Liver (tissue), 9 donors: ENCODE measurements around the gene SERINC3. TPM values are rescaled to one million over a fixed set of nuclear protein-coding genes. Genes with fewer than 3 reads are reported as not detected.

Experiments used
- DNase-seq: peaks from one replicate; pipeline ENCODE4 v3.0.0-alpha.2; 2017; ENCODE audit warnings: low spot score
- H3K27ac ChIP-seq, 2 donors: one replicate each; pipeline ENCODE4 v1.7.0; 2013; ENCODE audit warnings: inconsistent platforms in 2 of 2, low read length in 2 of 2, control low read depth in 1 of 2, low read depth in 1 of 2, mild to moderate bottlenecking in 1 of 2
- H3K27me3 ChIP-seq, 4 donors: one replicate each; pipeline versions ENCODE4 v1.6.1 to v1.7.0; 2013; ENCODE audit warnings: low read length in 3 of 4, inconsistent platforms in 1 of 4, mild to moderate bottlenecking in 1 of 4, moderate library complexity in 1 of 4; ENCODE audit not compliant: control insufficient read depth in 4 of 4, insufficient read depth in 4 of 4
- H3K36me3 ChIP-seq, 4 donors: one replicate each; pipeline versions ENCODE4 v1.6.1 to v1.7.0; 2013; ENCODE audit warnings: low read length in 3 of 4, mild to moderate bottlenecking in 3 of 4, low read depth in 1 of 4, moderate library complexity in 1 of 4; ENCODE audit not compliant: control insufficient read depth in 4 of 4, insufficient read depth in 3 of 4
- H3K4me1 ChIP-seq, 4 donors: one replicate each; pipeline versions ENCODE4 v1.6.1 to v1.7.0; 2013; ENCODE audit warnings: low read length in 3 of 4, mild to moderate bottlenecking in 3 of 4, moderate library complexity in 1 of 4; ENCODE audit not compliant: control insufficient read depth in 4 of 4, insufficient read depth in 4 of 4
- H3K4me3 ChIP-seq, 3 donors: one replicate each; pipeline versions ENCODE4 v1.6.1 to v1.7.0; 2013; ENCODE audit warnings: low read length in 3 of 3, control low read depth in 1 of 3, low read depth in 1 of 3, mild to moderate bottlenecking in 1 of 3
- H3K9ac ChIP-seq, 2 donors: one replicate each; pipeline ENCODE4 v1.7.0; 2013; ENCODE audit warnings: low read length in 2 of 2, mild to moderate bottlenecking in 2 of 2, moderate library complexity in 2 of 2, control low read depth in 1 of 2, low read depth in 1 of 2
- H3K9me3 ChIP-seq, 4 donors: one replicate each; pipeline versions ENCODE4 v1.6.1 to v1.7.0; 2013; ENCODE audit warnings: low read length in 3 of 4; ENCODE audit not compliant: control insufficient read depth in 4 of 4
- EGR1 ChIP-seq, 2 donors: IDR thresholded peaks; 2 replicates each; pipeline ENCODE4 v1.6.1; 2016 to 2018; ENCODE audit warnings: antibody characterized with exemption in 2 of 2, low read depth in 2 of 2
- FOXA1 ChIP-seq: IDR thresholded peaks from 2 replicates; pipeline ENCODE4 v1.6.1; 2016; ENCODE audit warnings: antibody characterized with exemption
- FOXA2 ChIP-seq: IDR thresholded peaks from 2 replicates; pipeline ENCODE4 v1.6.1; 2016; ENCODE audit warnings: antibody characterized with exemption
- GABPA ChIP-seq, 2 donors: IDR thresholded peaks in 1 of 2; conservative IDR thresholded peaks in 1 of 2; 2 replicates each; pipeline ENCODE4 v1.6.1; 2016; ENCODE audit warnings: antibody characterized with exemption in 2 of 2, mild to moderate bottlenecking in 1 of 2, moderate library complexity in 1 of 2
- HNF4A ChIP-seq, 2 donors: conservative IDR thresholded peaks; 2 replicates each; pipeline ENCODE4 v1.6.1; 2016; ENCODE audit warnings: antibody characterized with exemption in 2 of 2, mild to moderate bottlenecking in 2 of 2
- HNF4G ChIP-seq: IDR thresholded peaks from 2 replicates; pipeline ENCODE4 v1.6.1; 2016; ENCODE audit warnings: antibody characterized with exemption
- JUND ChIP-seq, 2 donors: IDR thresholded peaks; 2 replicates each; pipeline ENCODE4 v1.6.1; 2016; ENCODE audit warnings: antibody characterized with exemption in 2 of 2
- NR2F2 ChIP-seq: IDR thresholded peaks from 2 replicates; pipeline ENCODE4 v1.6.1; 2016; ENCODE audit warnings: antibody characterized with exemption
- RXRA ChIP-seq, 2 donors: IDR thresholded peaks; 2 replicates each; pipeline ENCODE4 v1.6.1; 2017 to 2018; ENCODE audit warnings: antibody characterized with exemption in 2 of 2, mild to moderate bottlenecking in 1 of 2
- SP1 ChIP-seq: IDR thresholded peaks from 2 replicates; pipeline ENCODE4 v1.6.1; 2018; ENCODE audit warnings: antibody characterized with exemption, mild to moderate bottlenecking
- TAF1 ChIP-seq: conservative IDR thresholded peaks from 2 replicates; pipeline ENCODE4 v1.6.1; 2016; ENCODE audit warnings: antibody characterized with exemption, mild to moderate bottlenecking
- YY1 ChIP-seq: IDR thresholded peaks from 2 replicates; pipeline ENCODE4 v1.6.1; 2016; ENCODE audit warnings: antibody characterized with exemption, mild to moderate bottlenecking
- WGBS: extraction: QIAGEN DNeasy Blood & Tissue Kit; methylation state at CpG from one replicate; pipeline ENCODE4 v1.1.7; 2013; 5-methylcytosine and 5-hydroxymethylcytosine counted together
- polyA plus RNA-seq, 2 donors: library from polyadenylated mRNA; stranded (reverse) in 1 of 2; unstranded in 1 of 2; fragments of 200-250 nt in 1 of 2; fragments of >200 nt in 1 of 2; fragmentation: Nextera tagmentation in 1 of 2; extraction: Ambion mirVana in 1 of 2; gene quantifications; one replicate each; pipeline versions ENCODE4 v1.2.1 to v1.2.3, GENCODE V29; 2013 to 2015
- total RNA-seq, 2 donors: library from RNA; depleted of rRNA; stranded (reverse); fragments of >200 nt; gene quantifications; one replicate each; pipeline ENCODE4 v1.2.3, GENCODE V29; 2014
- TF ChIP-seq, protein P1 (sequence below): fragments of 150-350 bp; IDR thresholded peaks from 2 replicates; pipeline ENCODE4 v1.5.1; 2017; ENCODE audit warnings: improper control_type of control experiment, low read depth, low read length; ENCODE audit not compliant: missing input control
- TF ChIP-seq, protein P2 (sequence below): IDR thresholded peaks from 2 replicates; pipeline ENCODE4 v1.6.1; 2016; ENCODE audit warnings: antibody characterized with exemption, mild to moderate bottlenecking
- TF ChIP-seq, protein P3 (sequence below): IDR thresholded peaks from 2 replicates; pipeline ENCODE4 v1.6.1; 2016; ENCODE audit warnings: antibody characterized with exemption
- TF ChIP-seq, protein P4 (sequence below): IDR thresholded peaks from 2 replicates; pipeline ENCODE4 v1.6.1; 2016; ENCODE audit warnings: antibody characterized with exemption
- TF ChIP-seq, protein P5 (sequence below): IDR thresholded peaks from 2 replicates; pipeline ENCODE4 v1.6.1; 2016; ENCODE audit warnings: antibody characterized with exemption
- donor health status: healthy.
- donor health status: healthy.
- donor health status: healthy.
- donor health status: healthy.
- donor health status: healthy.

Gene SERINC3
- total and polyA plus RNA-seq, 4 donors = 51.1 to 70.0 (median 58.5) TPM

DNA sequence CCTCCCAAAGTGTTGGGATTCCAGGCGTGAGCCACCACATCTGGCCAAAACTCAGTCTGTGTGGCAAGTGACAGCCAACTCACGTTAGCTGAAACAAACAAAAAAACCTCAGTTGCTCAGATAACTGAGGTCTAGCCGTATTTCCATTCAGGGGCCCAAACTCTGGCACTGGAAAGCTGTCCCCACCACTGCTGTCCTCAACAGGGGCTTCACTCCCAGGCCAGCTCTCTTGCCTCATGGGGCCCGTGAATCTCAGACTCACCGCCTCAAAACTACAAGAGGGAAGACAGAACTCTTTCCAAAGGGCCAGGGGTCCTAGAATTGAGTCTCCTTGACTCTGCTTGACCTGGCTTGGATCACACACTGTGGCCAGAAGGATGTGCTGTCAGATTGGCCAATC lies 38.8 kb downstream of the SERINC3 start:
- WGBS = 72% methylated on average over 5 of the region's 5 CpGs
- DNase-seq = no peak
- Histone ChIP-seq H3K4me1 (peaks cover 0 to 43% (median 39%) of the 10 kb centered on the region in 4 donors), H3K36me3 (peaks cover 4 to 28% (median 19%) of the 10 kb centered on the region in 4 donors), H3K9ac (no peak overlapping the region), H3K4me3 (no peak overlapping the region), H3K27me3 (no peaks in the 10 kb centered on the region), H3K9me3 (no peaks in the 10 kb centered on the region), H3K27ac (no peak overlapping the region)
- TF ChIP-seq, protein P1, sequence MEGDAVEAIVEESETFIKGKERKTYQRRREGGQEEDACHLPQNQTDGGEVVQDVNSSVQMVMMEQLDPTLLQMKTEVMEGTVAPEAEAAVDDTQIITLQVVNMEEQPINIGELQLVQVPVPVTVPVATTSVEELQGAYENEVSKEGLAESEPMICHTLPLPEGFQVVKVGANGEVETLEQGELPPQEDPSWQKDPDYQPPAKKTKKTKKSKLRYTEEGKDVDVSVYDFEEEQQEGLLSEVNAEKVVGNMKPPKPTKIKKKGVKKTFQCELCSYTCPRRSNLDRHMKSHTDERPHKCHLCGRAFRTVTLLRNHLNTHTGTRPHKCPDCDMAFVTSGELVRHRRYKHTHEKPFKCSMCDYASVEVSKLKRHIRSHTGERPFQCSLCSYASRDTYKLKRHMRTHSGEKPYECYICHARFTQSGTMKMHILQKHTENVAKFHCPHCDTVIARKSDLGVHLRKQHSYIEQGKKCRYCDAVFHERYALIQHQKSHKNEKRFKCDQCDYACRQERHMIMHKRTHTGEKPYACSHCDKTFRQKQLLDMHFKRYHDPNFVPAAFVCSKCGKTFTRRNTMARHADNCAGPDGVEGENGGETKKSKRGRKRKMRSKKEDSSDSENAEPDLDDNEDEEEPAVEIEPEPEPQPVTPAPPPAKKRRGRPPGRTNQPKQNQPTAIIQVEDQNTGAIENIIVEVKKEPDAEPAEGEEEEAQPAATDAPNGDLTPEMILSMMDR = no peak
- no peak for TF ChIP-seq EGR1 (IDR thresholded peaks at IDR 0.05; ENCODE audit: low read depth in 2 of 2)
- TF ChIP-seq RXRA (IDR thresholded peaks at IDR 0.05) = no peak
- TF ChIP-seq NR2F2 = no peak
- no peak for TF ChIP-seq JUND (IDR thresholded peaks at IDR 0.05)
- TF ChIP-seq, protein P2, sequence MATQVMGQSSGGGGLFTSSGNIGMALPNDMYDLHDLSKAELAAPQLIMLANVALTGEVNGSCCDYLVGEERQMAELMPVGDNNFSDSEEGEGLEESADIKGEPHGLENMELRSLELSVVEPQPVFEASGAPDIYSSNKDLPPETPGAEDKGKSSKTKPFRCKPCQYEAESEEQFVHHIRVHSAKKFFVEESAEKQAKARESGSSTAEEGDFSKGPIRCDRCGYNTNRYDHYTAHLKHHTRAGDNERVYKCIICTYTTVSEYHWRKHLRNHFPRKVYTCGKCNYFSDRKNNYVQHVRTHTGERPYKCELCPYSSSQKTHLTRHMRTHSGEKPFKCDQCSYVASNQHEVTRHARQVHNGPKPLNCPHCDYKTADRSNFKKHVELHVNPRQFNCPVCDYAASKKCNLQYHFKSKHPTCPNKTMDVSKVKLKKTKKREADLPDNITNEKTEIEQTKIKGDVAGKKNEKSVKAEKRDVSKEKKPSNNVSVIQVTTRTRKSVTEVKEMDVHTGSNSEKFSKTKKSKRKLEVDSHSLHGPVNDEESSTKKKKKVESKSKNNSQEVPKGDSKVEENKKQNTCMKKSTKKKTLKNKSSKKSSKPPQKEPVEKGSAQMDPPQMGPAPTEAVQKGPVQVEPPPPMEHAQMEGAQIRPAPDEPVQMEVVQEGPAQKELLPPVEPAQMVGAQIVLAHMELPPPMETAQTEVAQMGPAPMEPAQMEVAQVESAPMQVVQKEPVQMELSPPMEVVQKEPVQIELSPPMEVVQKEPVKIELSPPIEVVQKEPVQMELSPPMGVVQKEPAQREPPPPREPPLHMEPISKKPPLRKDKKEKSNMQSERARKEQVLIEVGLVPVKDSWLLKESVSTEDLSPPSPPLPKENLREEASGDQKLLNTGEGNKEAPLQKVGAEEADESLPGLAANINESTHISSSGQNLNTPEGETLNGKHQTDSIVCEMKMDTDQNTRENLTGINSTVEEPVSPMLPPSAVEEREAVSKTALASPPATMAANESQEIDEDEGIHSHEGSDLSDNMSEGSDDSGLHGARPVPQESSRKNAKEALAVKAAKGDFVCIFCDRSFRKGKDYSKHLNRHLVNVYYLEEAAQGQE = no peak
- TF ChIP-seq YY1 = no peak
- no peak for TF ChIP-seq SP1
- no peak for TF ChIP-seq FOXA2
- no peak for TF ChIP-seq HNF4G
- no peak for TF ChIP-seq HNF4A (conservative IDR thresholded peaks at IDR 0.05)
- no peak for TF ChIP-seq TAF1
- no peak for TF ChIP-seq FOXA1
- TF ChIP-seq, protein P3, sequence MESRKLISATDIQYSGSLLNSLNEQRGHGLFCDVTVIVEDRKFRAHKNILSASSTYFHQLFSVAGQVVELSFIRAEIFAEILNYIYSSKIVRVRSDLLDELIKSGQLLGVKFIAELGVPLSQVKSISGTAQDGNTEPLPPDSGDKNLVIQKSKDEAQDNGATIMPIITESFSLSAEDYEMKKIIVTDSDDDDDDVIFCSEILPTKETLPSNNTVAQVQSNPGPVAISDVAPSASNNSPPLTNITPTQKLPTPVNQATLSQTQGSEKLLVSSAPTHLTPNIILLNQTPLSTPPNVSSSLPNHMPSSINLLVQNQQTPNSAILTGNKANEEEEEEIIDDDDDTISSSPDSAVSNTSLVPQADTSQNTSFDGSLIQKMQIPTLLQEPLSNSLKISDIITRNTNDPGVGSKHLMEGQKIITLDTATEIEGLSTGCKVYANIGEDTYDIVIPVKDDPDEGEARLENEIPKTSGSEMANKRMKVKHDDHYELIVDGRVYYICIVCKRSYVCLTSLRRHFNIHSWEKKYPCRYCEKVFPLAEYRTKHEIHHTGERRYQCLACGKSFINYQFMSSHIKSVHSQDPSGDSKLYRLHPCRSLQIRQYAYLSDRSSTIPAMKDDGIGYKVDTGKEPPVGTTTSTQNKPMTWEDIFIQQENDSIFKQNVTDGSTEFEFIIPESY = no peak
- no peak for TF ChIP-seq GABPA (IDR thresholded peaks at IDR 0.05 in 1 of 2, conservative IDR thresholded peaks at IDR 0.05 in 1 of 2)
- TF ChIP-seq, protein P4, sequence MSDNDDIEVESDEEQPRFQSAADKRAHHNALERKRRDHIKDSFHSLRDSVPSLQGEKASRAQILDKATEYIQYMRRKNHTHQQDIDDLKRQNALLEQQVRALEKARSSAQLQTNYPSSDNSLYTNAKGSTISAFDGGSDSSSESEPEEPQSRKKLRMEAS = no peak
- TF ChIP-seq, protein P5, sequence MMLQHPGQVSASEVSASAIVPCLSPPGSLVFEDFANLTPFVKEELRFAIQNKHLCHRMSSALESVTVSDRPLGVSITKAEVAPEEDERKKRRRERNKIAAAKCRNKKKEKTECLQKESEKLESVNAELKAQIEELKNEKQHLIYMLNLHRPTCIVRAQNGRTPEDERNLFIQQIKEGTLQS = no peak
